GM12874 (cell line): ENCODE data around the gene THADA.
A peak's percentile ranks its signal among the peaks of the same experiment; 100 is the strongest.

Source experiments
- TF ChIP-seq, protein P1 (sequence below): IDR thresholded peaks from 2 replicates; pipeline ENCODE4 v1.5.1; 2011; ENCODE audit warnings: low read depth, mild to moderate bottlenecking, control low read depth, low read length, moderate library complexity; ENCODE audit not compliant: insufficient read depth

Gene THADA

DNA sequence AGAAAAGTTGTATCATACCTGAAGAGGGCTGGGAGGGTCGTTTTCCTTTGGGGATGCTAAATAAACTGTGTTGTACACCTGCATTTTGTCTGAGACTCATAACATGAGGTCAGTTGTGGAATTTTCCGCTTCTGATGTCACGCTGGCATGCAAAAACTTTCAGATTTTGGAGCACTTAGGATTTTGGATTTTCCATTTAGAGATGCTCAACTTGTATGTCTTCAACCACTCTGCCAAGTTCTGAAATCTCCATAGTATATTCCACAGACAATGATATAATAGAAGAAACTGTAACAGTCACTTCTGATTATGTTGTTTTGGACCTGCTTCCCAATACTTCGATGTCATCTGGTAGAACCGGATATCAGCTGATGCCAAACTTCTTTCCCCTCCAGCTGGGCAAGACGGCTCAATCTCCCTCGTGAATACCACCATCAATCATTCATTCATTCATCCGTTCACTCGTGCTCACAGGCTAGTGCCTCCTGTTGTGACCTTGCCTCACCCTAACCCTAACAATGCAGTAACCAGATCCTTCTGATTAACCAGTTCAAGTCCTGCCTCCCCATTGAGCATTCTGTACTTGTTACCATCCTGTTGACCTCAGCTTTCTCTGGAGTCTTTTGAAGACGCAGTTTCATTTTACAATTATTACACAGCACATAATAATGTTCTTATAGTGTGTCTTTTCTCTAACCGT, 35.9 kb upstream of the THADA start:
- TF ChIP-seq, protein P1, sequence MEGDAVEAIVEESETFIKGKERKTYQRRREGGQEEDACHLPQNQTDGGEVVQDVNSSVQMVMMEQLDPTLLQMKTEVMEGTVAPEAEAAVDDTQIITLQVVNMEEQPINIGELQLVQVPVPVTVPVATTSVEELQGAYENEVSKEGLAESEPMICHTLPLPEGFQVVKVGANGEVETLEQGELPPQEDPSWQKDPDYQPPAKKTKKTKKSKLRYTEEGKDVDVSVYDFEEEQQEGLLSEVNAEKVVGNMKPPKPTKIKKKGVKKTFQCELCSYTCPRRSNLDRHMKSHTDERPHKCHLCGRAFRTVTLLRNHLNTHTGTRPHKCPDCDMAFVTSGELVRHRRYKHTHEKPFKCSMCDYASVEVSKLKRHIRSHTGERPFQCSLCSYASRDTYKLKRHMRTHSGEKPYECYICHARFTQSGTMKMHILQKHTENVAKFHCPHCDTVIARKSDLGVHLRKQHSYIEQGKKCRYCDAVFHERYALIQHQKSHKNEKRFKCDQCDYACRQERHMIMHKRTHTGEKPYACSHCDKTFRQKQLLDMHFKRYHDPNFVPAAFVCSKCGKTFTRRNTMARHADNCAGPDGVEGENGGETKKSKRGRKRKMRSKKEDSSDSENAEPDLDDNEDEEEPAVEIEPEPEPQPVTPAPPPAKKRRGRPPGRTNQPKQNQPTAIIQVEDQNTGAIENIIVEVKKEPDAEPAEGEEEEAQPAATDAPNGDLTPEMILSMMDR: no peak

DNA sequence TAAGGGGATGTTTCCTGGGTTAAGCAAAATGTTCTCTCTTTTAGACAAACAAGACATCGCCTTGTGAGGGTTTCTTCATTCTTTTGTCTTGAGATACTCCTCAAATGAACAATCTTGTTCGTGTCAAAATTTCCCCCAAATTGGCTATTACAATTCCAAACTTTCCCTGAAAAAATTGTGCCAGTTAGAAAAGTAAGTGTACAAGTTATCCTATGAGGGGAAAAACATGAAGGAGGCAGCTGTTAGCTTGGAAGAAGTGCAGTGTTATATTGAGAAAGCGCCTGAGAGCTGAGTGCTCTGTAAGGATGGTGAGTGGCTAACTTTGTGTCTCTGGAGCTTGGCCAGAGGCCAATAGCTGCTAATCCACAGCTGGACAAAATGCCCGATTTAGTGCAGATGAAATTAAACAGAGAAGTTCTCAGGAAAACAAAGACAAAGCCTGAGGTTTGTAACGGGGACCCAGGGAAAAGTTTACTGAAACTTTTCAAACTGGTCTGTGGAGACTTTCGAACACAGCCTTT, 27.2 kb upstream of the THADA start:
- TF ChIP-seq, protein P1: no peak

DNA sequence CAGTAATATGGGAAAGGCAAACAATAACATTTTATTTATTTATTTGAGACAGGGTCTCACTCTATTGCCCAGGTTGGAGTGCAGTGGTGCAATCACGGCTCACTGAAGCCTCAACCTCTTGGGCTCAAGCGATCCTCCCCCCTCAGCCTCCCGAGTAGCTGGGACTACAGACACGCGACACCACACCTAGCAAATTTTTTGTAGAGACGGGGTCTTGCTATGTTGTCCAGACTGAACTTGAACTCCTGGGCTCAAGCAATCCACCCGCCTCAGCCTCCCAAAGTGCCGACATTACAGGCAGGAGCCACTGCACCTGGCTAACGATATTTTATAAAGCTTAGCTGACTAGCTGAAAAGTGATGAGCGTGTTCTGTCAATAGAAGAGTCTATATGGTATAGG, 23.7 kb upstream of the THADA start:
- TF ChIP-seq, protein P1: no peak

DNA sequence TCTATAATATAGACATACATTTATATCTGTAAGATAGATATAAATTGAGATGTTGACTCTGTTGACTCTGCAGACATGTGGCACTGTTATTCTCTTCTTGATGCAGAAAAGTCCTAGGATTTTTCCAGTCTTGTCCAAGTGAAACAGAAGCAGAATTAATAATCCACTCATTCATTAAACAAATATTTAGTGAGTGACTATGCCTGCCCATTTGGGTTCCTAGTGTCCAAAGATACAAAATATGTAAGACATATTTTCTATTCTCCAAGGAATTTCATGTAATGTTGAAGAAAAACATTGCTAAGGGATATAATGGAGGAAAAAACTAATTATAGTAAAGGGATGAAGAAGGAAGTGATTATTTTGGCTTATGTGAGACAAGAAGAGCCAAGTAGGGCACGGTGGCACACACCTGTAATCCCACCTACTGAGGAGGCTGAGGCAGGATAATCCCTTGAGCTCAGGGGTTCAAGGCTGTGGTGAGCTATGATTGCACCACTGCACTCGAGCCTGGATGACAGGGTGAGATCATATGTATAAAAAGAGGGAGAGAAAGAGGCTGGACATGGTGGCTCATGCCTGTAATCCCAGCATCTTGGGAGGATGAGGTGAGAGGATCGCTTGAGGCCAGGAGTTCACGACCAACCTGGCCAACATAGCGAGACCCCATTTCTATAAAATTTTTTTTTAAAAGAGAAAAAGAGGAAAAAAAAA, 21.3 kb upstream of the THADA start:
- TF ChIP-seq, protein P1: no peak

DNA sequence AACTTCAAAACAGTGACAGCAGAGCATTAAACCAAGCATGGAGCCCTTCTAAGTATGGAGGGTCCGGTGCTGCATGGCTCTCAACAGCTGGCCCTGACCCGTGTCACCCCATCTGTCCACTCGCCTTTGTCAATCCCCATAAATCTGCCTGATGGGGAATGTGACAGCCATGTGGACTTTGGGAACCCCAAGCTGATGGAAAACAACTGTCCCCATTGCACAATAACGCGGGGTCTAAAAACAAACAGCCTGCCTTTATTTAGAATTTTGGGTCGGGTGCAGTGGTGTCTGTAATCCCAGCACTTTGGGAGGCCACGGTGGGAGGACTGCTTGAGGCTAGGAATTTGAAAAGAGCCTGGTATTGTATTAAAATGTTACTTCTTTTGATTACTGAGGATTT, 17.1 kb upstream of the THADA start:
- TF ChIP-seq, protein P1: no peak

DNA sequence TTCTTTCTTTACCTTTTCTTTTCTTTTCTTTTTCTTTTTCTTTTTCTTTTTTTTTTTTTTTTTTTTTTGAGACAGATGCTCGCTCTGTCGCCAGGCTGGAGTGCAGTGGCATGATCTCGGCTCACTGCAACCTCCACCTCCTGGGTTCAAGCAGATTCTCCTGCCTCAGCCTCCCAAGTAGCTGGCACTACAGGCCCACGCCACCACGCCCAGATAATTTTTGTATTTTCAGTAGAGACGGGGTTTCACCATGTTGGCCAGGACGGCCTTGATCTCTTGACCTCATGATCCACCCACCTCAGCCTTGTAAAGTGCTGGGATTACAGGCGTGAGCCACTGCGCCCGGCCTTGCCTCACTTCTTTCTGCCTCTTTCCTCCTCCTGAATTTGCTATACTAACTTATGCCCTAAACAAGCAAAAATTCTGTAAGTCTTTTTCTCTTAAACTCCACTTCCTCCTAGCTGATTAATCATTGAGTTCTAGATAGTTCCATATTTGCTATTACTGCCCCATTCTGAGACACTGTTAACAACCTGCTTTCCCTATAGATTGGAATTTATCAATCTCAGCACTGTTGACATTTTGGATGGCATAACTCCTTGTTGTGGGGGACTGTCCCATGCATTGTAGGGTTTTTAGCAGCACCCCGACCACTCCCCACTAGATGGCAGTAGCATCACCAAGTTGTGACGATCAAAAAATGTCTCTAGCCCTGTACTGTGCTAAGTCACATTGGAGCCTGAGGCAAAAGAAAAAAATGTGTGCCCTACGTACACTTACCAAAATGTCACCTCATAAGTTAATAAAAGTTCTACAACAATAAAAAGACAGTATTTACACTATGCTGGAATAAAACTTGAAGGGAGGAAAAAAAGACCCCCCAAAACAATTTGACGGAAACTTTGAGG, 16.4 kb upstream of the THADA start:
- TF ChIP-seq, protein P1: peak; percentile 77

DNA sequence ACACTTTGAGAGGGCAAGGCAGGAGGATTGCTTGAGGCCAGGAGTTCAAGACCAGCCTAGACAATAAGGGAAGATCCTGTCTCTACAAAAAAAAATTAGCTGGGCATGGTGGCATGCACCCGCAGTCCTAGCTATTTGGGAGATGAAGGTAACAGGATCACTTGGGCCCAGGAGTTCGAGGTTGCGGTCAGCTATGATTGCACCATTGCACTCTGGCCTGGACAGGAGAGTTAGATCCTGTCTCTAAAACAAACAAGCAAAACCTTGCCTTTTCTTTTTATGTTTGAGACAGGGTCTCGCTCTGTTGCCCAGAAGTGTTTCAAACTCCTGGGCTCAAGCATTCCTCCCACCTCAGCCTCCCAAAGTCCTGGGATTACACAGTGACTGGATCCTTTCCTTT, 14.5 kb upstream of the THADA start:
- TF ChIP-seq, protein P1: no peak
